ENCODE data around the gene ABCC4. TPM values are rescaled to one million over a fixed set of nuclear protein-coding genes. Genes with fewer than 3 reads are reported as not detected.
A peak's percentile ranks its signal among the peaks of the same experiment; 100 is the strongest.
"Not testable (repeated sequence)": the region's sequence is repeated elsewhere in the genome, so short reads cannot be mapped to it uniquely, and the experiment has no call there.

The ABCC4 gene
- total RNA-seq, 1 donor from 2014 or later, result 12.6 TPM

GRCh38 chr13:95298169-95298965 is 2.9 kb downstream of the ABCC4 start:
- no peak for DNase-seq (ENCODE audit: low read depth)

- peak; percentile 28 for DNase-seq (ENCODE audit: low read depth)
Measured at GRCh38 chr13:95296326-95296925, 4.8 kb downstream of the ABCC4 start.

GRCh38 chr13:95295026-95295425 is 6.2 kb downstream of the ABCC4 start:
- DNase-seq (ENCODE audit: low read depth), result no peak

GRCh38 chr13:95292622-95293021 is 8.6 kb downstream of the ABCC4 start:
- DNase-seq (ENCODE audit: low read depth), result no peak

GRCh38 chr13:95289901-95290300 is 11.3 kb downstream of the ABCC4 start:
- not testable (repeated sequence) for DNase-seq (ENCODE audit: low read depth)

GRCh38 chr13:95289020-95289444 is 12.2 kb downstream of the ABCC4 start:
- no peak for DNase-seq (ENCODE audit: low read depth)

GRCh38 chr13:95284436-95284835 is 16.8 kb downstream of the ABCC4 start:
- no peak for DNase-seq (ENCODE audit: low read depth)

- DNase-seq (ENCODE audit: low read depth), result no peak
Measured at GRCh38 chr13:95279016-95279415, 22.2 kb downstream of the ABCC4 start.

GRCh38 chr13:95276037-95276505 is 25.2 kb downstream of the ABCC4 start:
- no peak for DNase-seq (ENCODE audit: low read depth)

GRCh38 chr13:95275322-95276036 is 25.8 kb downstream of the ABCC4 start:
- DNase-seq (ENCODE audit: low read depth), result peak; percentile 41

- DNase-seq (ENCODE audit: low read depth), result not testable (repeated sequence)
Measured at GRCh38 chr13:95273592-95274132, 27.6 kb downstream of the ABCC4 start.

- DNase-seq (ENCODE audit: low read depth), result not testable (repeated sequence)
Measured at GRCh38 chr13:95272076-95272475, 29.2 kb downstream of the ABCC4 start.

GRCh38 chr13:95269756-95270155 is 31.5 kb downstream of the ABCC4 start:
- no peak for DNase-seq (ENCODE audit: low read depth)

GRCh38 chr13:95268343-95269065 is 32.7 kb downstream of the ABCC4 start:
- not testable (repeated sequence) for DNase-seq (ENCODE audit: low read depth)

GRCh38 chr13:95267662-95268342 is 33.4 kb downstream of the ABCC4 start:
- DNase-seq (ENCODE audit: low read depth), result peak; percentile 82

- no peak for DNase-seq (ENCODE audit: low read depth)
Measured at GRCh38 chr13:95264225-95264624, 37.0 kb downstream of the ABCC4 start.

- no peak for DNase-seq (ENCODE audit: low read depth)
Measured at GRCh38 chr13:95262837-95263384, 38.3 kb downstream of the ABCC4 start.

- DNase-seq (ENCODE audit: low read depth), result no peak
Measured at GRCh38 chr13:95261956-95262355, 39.3 kb downstream of the ABCC4 start.

- no peak for DNase-seq (ENCODE audit: low read depth)
Measured at GRCh38 chr13:95260031-95260525, 41.2 kb downstream of the ABCC4 start.
